HG02884 (cell line): Measurements from ENCODE around the gene BRD3.

Source experiments
- ATAC-seq: cut with Tn5 transposase; IDR thresholded peaks from one replicate; pipeline ENCODE4 v1.9.1; 2021; ENCODE audit warnings: mild to moderate bottlenecking, moderate library complexity; ENCODE audit not compliant: unreplicated experiment

The BRD3 gene

GRCh38 chr9:134066913-134067851 lies 644 bp downstream of the BRD3 start:
- peak; percentile 9 for ATAC-seq

DNA sequence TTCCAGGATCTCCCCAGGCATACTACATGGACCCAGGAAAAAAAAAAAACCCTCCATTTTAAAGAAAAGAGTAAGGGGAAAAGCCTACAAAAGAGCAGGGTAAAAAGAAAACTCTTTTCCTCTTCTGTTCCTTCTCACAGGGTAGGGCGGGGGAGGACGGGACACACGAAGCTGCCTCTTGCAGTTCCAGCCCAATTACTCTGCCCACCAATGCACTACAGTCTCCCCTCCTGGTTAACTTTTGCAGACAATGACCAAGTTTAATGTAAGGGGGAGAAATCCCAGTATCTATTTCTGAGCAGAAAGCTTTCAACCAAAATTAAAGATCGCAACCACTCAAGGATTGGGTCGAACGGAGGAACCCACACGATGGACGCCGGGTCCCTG lies 1.3 kb downstream of the BRD3 start:
- no peak for ATAC-seq

DNA sequence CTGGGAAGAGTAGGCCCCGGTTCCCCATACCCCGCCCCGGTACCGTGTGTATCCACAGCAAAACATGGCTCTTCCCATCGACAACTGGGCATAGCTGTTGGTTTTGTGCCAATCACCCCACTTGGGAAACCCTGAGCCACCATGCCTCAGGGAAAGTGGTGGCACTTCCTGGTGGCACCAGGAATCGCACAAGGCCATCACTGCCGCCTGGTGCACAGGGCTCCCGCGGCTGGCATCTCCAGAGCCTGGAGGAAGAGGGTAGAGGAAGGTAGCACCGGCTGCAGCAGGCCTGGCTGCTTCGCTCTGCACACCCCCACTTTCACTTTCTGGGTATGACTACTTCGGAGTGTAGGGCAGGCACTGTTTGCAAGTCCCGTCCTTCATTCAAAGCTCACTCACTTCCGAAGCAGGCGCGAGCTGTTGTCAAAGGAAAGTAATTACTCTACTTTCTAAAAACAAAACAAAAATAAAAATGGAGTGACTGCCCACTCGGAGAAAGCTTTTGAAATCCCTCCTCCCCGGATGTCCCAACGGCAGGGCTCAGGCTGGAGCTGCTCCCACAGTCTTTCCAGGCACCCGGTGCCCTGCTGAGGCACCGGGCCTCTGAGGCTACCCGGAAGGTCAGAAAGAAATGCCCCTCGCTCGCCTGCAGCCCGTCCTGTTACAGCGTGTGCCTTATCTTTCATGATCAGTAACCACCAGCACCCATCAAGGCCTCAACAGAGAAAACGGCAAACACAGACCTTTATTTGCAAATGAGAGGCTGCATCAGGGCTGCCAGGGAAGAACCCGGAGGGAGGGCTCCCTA lies 2.0 kb downstream of the BRD3 start:
- no peak for ATAC-seq

DNA sequence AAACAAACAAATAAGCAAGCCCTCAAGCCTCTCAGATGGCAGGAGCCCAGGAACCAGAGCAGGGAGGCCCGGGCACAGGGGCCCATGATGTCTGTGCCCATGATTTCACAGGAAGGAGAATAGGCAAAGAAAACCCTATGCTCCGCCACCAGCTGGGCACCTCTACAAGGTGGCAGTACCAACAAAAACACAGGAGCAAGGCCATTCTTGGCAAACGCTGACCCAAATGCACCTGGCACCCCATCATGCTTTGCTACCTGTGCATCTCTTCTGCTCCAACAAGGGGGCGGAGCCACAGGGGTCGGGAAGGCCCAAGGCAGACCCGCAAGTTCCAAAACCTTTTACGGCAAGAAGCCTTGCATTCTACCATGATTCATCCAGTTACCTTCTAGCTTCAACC lies 3.1 kb downstream of the BRD3 start:
- ATAC-seq = no peak

DNA sequence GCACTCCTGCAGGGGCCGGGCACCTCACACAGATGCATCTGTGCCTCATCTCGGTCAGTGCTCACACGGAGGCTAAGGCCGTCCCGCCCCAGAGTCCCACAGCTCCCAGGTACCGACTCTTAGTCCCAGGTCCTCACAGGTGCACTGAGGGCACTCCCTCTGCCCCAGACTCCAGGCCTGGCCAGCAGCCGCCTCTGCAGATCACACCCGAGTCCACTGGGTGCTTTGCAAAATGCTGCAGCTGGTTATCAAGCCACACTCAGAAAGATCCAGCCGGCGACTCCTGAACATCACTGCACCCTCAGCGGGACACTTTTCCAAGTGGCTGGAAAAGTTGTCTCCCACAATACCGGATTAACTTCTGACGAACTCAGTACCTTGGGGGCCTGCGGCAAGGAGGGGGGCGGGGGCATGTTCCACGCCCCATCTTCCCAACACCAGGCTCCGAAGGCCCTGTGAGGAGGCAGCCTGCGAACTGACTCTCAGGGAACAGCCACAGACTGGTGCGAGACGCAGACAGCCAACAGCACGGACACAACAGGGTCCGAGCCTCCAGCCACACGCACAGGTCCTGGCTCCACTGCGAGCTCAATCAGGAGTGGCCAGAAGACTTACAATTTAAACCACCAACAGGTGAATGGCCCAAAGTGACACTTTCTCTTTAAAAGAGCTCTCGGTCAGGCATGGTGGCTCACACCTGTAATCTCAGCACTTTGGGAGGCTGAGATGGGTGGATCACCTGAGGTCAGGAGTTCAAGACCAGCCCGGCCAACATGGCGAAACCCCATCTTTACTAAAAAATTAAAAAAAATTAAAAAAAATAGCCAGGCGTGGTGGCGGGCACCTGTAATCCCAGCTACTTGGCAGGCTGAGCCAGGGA lies 4.0 kb downstream of the BRD3 start:
- ATAC-seq = no peak

DNA sequence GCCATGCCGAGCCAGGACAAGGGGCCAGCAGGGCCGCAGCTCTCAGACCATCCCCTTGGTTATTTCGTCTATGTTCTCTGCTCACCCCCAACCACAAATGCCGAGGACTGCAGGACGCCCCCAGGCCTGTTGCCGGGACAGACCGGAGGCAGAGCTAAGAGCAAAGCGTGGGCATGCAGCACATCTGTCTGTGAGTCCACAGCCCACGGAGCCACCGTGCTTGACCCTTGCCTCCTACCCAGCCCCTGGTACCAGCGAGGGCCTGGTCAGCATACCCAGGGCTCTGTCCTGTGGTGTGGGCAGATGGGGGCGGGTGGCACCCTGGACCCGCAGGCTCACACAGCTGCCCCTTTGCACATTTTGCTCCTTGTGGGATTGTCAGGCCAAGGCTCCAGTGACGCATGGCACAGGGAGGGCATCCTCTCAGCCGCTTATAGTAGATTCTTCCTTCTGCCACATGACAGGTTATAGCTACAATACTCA lies 4.7 kb downstream of the BRD3 start:
- ATAC-seq = no peak

DNA sequence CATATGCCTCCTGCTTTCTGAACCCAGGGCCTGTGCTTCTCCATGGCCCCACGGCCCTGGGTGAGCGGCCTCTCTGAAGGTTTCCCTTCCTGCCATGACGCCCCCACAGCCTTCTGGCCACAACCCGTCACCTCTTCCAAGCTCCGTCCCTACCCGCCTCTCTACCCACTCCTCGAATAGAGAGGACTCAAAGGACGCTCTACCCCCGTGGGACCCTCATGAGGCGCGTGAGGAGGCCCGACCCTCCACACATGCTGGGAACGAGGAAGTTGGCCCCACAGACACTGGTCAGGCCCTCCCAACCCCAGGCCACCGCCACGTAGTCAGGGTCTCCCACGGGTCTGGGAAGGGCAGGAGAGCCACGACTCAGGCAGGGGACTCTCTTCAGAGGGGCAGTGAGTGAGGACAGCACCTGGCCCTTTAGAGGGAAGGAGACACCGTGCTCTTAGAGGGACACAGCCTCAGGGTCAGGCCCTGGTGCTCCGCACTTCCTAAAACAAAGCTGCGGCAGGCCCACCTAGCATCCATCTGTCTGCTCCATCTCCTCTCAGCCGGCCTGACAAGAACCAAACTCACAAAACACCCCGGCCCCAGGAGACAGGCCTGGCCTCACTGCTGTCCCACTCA lies 5.3 kb downstream of the BRD3 start:
- no peak for ATAC-seq

DNA sequence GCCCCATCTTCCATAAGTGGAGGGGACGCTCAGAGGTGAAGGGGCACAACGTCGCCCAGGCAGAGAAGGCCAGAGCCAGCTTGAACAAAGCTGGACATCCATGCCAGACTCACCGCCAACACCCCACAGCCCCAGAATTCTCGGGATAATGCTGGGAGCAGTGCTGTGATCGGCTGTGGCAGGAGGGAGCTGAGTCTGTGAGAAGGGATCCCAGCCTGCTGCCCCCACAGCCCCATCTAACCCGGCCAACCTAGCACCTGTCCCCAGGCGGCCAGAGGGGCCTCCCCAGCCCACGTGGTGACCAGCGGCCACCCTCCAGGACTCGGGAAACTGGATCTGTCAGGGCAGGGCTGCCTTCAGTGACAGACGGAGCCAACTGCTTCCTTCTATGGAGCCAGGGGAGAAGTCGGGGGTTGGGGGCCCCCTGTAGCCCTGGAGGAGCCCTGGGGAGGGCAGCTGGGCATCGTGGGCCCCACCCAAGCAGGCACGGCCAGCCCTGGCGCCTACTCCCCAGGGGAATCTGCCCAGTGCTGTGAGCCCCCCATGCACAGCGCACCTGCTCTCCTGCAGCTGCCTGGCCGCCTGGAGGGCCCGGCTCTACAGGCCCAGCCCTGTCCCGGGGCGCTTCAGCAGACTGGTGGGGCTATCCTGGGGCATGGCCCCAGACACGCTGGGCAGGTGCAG lies 6.0 kb downstream of the BRD3 start:
- ATAC-seq = no peak

DNA sequence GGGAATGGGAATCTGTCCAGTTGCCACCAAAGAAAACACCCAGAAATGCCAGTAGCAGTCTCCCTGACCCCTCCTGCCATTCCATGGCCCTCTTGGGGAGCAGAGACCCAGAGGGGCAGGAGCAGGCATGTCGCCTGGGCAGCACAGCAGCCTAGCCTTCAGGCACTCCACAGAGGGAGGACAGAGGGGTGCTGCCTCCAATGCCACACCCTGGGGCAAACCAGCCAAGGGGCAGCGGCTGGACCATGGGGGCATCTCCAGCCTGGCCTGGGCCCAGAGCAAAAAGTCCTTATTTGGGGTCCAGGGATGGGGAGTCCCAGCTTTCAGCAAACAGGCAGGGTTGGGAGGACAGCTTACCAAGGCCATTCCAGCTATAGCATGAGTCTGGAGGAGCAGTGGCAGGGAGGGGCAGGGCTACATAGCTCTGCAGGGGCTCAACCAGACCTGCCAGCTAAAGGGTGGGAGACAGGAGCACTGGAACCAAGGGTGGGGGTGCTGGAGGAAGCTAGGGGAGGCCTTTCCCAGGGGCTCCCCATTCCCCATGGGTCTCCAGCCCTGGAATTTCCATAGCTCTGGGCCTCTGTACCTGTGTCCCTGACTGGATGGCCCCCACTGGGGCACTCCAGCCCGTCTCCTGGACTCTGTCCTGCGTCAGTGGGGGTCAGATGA lies 6.7 kb downstream of the BRD3 start:
- ATAC-seq = no peak

DNA sequence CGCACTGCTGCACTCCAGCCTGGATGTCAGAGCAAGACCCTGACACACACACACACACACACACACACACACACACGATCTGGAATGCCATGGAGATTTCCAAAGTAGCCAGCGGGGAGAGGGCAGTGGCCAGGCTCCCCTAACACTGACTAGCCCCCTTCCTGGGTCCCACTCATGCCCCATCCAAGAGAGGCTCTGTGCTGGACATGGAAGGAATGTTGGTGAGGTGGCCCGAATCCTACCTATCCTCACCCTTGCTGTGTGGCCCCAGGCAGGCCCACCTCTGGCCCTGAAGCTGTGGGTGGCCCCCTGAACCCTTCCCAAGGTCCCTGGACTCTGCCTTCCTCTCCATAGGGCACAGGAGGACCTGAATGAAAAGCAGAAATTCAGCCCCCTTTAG lies 7.3 kb downstream of the BRD3 start:
- ATAC-seq = no peak

DNA sequence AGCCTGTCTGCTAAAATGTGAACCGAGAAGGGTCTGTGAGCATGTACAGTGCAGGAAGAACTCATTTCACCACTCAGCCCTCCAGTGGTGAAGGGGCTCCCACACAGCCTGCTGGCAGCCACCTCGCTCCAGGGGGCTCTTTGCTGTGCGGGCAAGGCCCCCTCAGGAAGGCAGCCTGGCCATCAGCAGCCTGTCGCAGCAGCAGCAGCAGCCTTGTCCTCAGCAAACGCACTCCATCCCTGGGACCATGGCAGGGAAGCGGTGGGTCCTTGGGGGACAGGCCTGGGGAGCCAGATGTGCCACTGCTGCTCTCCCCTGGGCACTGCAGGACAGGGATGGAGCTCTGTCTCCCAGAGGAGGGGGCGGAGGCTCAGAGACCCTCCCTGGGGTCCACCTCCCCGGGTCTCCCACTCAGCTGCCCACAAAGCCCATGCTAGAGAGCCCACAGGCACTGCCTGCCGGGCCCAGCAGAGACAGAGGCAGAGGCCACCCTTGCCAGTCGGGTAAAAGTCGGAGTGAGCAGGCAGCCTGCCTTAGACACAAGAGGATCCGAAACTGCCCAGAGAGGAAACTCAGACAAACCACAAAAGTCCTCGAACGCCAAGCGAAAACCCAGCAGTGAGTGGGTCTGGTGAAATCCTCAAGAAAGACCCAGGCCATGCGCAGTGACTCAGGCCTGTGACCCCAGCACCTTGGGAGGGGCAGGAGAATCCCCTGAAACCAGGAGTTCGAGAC lies 8.0 kb downstream of the BRD3 start:
- peak; percentile 76 for ATAC-seq

DNA sequence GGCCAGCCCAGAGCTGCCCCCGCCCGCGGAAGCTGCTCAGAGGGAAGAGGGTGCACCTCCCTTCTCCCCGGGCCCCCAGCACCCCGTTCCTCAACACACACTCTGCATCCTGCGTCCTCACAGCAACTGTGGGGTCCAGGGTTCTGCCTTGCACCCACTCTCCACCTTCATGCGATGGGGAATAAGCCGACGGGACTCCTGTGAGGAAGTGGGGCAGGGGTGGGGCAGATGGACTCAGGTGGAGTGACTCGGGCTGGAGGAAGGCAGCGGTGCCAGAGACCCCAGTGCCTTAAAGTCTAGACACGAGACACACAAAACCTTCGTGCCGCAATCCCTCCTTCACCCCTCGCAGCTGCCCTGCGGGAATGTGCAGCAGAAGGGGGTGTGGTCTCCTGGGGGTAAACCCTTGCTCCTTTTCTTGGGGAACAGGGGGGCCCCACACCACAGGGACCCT lies 8.6 kb downstream of the BRD3 start:
- no peak for ATAC-seq

DNA sequence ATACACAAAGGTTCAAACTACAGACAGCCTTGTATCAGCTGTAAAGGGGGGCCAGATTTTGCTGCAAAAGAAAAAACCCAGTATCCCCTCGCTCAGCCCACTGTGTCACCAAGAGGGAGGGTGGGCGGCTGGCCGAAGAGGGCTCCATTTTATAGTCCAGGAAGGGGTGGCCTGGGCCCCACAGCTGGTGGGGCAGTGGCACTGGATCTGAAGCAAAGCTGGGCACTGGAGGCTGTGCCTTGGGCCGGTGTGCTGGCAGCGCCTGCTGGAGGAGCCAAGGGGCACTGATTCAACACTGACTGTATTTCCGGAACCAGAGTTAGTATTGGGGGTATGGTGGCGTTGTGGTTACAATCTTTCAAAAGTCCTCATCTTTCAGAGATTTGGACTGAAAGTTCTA lies 9.1 kb downstream of the BRD3 start:
- no peak for ATAC-seq

DNA sequence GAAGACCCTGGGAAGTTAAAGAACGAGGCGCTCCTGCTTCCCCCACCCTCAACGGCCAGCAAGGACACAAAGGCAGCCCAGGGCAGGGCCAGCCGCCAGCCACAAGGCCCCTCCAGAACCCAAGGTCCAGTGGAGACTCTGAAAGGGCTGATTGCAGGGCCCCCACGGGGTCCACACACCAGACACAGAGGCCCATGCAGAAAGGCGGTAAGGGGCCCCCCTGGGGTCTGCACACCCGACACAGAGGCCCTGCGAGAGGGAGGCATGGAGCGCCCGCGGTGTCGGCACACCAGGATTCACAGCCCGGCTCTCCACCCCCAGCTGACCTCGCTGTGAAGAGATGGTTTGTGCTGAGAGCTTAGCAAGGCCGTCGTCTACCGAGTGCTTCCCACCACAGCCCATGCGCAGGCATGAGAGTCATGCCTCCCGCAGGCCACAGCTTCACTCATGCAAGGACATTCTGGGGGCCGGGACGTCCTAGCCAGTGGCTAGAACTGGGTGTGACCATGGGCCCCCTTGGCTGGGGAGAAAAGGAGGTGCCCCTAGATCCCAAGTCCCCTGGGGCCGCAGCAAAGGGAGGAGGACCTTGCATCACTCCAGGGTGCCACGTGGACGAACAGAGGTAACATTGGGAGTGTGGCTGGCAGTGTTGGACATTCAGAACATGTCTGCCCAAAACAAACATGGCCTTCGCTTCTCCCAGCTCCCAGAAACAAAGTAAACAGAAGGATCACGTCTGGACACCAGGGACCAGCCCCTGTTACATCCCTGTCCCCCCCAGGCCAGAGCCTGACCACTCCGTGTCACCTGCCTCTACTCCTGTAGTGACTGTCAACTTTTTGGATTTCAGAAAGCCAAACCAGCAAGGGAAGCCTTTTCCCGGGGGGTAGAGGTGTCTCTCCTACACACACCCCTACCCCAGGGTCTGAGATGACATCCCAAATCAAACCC lies 9.8 kb downstream of the BRD3 start:
- no peak for ATAC-seq

GRCh38 chr9:134057307-134057657 lies 10.5 kb downstream of the BRD3 start:
- no peak for ATAC-seq

DNA sequence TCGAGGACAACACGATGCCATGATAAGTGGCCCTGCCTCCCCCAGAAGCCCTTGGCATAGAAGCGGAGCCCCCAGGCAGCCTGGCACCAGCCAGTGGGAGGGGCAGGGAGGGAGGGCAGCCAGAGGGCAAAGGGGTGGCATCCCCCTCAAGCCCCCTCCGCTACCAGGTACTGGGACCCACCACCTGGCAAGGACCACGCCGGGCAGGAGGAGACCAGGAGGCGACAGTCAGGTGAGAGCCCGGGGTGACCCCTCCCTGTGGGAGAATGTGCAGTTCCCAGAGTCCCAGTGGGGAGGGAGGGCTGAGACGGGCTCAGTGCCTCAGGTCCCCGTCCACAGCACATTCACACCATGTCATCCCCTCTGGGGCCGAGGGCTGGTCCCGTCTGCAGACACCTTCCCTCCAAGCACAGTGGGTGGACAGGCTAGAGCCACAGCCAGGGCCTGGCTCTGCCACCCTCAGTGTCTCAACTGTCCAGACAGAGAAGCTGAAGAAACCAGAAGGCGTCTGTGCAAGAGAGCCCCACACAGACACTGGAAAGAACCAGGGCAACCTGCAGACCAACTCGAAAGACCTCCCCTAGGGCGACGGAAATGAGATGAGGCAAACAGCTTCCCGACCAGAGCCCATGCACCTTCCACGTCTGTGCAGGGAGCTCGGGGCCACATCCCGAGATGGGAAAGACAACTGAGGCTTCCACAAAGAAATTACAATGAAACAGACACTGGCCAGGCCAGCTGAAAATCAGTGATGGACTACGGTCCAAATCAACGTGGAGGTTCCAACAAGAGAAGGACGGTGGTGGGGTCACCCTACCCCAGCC lies 11.1 kb downstream of the BRD3 start:
- no peak for ATAC-seq

DNA sequence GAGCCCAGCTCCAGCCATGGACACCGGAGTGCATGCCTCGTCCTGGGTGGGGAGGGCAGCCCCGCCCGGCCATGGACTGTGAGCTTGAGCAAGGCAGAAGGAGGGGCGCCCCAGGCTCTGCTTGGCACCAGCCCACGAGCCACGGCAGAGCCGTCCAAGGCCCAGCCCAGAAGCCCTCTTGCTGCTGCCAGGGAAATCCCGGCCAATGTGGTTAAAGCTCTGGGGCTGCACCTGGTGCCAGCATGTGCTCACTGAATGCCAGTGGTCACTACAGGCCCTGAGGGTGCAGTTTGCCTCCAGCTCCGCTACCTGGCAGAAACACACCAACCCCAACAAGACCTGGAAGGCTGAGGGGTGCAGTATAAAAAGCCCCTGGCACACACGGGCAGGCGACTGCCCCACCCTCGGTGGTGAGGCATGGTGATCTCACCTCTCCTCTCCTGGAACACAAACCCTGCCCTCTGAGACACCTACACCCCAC lies 11.8 kb downstream of the BRD3 start:
- no peak for ATAC-seq
